ENCODE results near the gene RAMACL.
"Not testable (repeated sequence)": the region's sequence is repeated elsewhere in the genome, so short reads cannot be mapped to it uniquely, and the experiment has no call there.

RAMACL gene

GRCh38 chr6:166586424-166587156 is at the start of gene RAMACL:
Gene RAMACL (minus strand): TSS chr6:166586678. CDS start chr6:166586477, 201 bp downstream.
- no peak for DNase-seq (ENCODE audit: low read depth)

GRCh38 chr6:166635013-166635970 is 48.8 kb upstream of the RAMACL start:
- DNase-seq (ENCODE audit: low read depth), result no peak

- DNase-seq (ENCODE audit: low read depth), result not testable (repeated sequence)
Measured at GRCh38 chr6:166634581-166634980, 48.1 kb upstream of the RAMACL start.

GRCh38 chr6:166633732-166634535 is 47.5 kb upstream of the RAMACL start:
- DNase-seq (ENCODE audit: low read depth), result no peak

- DNase-seq (ENCODE audit: low read depth), result no peak
Measured at GRCh38 chr6:166632731-166633130, 46.3 kb upstream of the RAMACL start.

GRCh38 chr6:166630462-166630861 is 44.0 kb upstream of the RAMACL start:
- no peak for DNase-seq (ENCODE audit: low read depth)

GRCh38 chr6:166629628-166630027 is 43.1 kb upstream of the RAMACL start:
- no peak for DNase-seq (ENCODE audit: low read depth)

GRCh38 chr6:166627875-166628801 is 41.7 kb upstream of the RAMACL start:
- DNase-seq (ENCODE audit: low read depth), result no peak

- peak; percentile 99 for DNase-seq (ENCODE audit: low read depth)
Measured at GRCh38 chr6:166627033-166627874, 40.8 kb upstream of the RAMACL start, which contains the start of gene RPS6KA2. Gene RPS6KA2 (minus strand): TSS chr6:166627251. CDS start chr6:166627019, 232 bp downstream.

- DNase-seq (ENCODE audit: low read depth), result no peak
Measured at GRCh38 chr6:166626177-166627032, 39.9 kb upstream of the RAMACL start.

GRCh38 chr6:166625356-166625755 is 38.9 kb upstream of the RAMACL start:
- DNase-seq (ENCODE audit: low read depth), result no peak

- DNase-seq (ENCODE audit: low read depth), result peak; percentile 72
Measured at GRCh38 chr6:166624275-166624674, 37.8 kb upstream of the RAMACL start.

GRCh38 chr6:166623318-166623717 is 36.8 kb upstream of the RAMACL start:
- DNase-seq (ENCODE audit: low read depth), result no peak

- no peak for DNase-seq (ENCODE audit: low read depth)
Measured at GRCh38 chr6:166621114-166621540, 34.6 kb upstream of the RAMACL start.

- DNase-seq (ENCODE audit: low read depth), result no peak
Measured at GRCh38 chr6:166620478-166621113, 34.1 kb upstream of the RAMACL start.

- peak; percentile 96 for DNase-seq (ENCODE audit: low read depth)
Measured at GRCh38 chr6:166619912-166620311, 33.4 kb upstream of the RAMACL start.

GRCh38 chr6:166618866-166619761 is 32.6 kb upstream of the RAMACL start:
- no peak for DNase-seq (ENCODE audit: low read depth)
